ENCODE data around the gene OPCML. TPM values are rescaled to one million over a fixed set of nuclear protein-coding genes. Genes with fewer than 3 reads are reported as not detected.

OPCML gene
- total RNA-seq, 4 donors from 2014 or later: 0.33 TPM; not detected in 3

DNA sequence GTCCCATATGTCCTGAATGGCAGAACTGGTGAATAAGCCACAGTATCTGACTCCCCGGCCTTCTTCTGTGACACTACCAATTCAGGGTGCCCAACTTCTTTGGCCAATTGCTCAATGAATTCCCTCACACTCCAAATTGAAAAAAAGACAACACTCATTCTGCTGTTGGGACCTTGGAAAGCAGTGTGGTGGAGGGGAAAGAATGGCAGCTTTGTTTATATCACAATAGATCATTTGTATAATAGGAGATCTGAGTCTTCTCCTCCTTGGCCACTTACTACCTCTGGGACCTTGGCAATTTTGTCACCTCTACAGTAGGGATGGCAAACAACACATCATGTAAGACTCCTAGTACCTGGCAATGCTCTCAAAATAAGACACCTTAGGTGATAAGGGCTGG lies 64.6 kb downstream of the OPCML start:
- TF ChIP-seq, protein P1, sequence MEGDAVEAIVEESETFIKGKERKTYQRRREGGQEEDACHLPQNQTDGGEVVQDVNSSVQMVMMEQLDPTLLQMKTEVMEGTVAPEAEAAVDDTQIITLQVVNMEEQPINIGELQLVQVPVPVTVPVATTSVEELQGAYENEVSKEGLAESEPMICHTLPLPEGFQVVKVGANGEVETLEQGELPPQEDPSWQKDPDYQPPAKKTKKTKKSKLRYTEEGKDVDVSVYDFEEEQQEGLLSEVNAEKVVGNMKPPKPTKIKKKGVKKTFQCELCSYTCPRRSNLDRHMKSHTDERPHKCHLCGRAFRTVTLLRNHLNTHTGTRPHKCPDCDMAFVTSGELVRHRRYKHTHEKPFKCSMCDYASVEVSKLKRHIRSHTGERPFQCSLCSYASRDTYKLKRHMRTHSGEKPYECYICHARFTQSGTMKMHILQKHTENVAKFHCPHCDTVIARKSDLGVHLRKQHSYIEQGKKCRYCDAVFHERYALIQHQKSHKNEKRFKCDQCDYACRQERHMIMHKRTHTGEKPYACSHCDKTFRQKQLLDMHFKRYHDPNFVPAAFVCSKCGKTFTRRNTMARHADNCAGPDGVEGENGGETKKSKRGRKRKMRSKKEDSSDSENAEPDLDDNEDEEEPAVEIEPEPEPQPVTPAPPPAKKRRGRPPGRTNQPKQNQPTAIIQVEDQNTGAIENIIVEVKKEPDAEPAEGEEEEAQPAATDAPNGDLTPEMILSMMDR (IDR thresholded peaks at IDR 0.05): no peak
- TF ChIP-seq POLR2A (IDR thresholded peaks at IDR 0.05): no peak
- no peak overlapping the region for H3K27ac ChIP-seq
- no peak for DNase-seq
- 42 to 76% methylated on average over 1 of the region's 1 CpG for WGBS, 2 donors
- H3K27me3 ChIP-seq: no peaks in the 10 kb centered on the region
- no peaks in the 10 kb centered on the region for H3K9me3 ChIP-seq
- no peaks in the 10 kb centered on the region for H3K4me1 ChIP-seq
- H3K36me3 ChIP-seq: no peaks in the 10 kb centered on the region
- intact Hi-C loops (cut with DNase I): no loop called here
- no peak overlapping the region for H3K4me3 ChIP-seq (replicated peaks in 1 of 3)

DNA sequence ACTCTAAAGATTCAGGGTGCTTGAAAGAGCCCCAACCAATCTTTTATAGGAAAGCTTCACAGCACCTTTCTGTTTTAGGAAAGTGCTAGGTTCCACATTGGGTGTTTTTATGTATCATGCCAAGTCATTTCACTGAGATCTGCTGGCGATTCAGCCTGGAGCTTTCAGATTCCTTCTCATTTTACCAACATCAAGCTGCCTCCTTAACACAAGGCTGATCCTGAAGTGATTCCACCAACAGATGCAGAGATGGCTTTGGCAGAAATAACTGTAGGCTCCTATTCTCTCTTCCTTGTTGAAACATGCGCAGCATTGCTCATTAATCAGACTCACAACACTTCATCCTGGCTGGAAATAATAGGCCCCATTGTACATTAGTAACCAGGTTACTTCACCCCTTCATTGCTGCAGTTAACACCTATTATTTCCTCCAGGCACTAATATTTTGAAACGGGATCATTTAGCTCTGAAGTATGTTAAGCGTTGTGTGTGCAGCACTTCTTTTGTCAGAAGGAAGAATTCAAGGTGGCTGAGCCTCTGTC lies 89.0 kb downstream of the OPCML start:
- Histone ChIP-seq H3K4me3 (replicated peaks in 1 of 3) (no peak overlapping the region), H3K27me3 (no peaks in the 10 kb centered on the region), H3K4me1 (no peaks in the 10 kb centered on the region), H3K9me3 (no peaks in the 10 kb centered on the region), H3K36me3 (no peaks in the 10 kb centered on the region), H3K27ac (no peak overlapping the region)
- WGBS, 2 donors: 71 to 78% methylated on average over 4 of the region's 4 CpGs
- no peak for DNase-seq
- TF ChIP-seq POLR2A (IDR thresholded peaks at IDR 0.05): no peak
- TF ChIP-seq, protein P1 (IDR thresholded peaks at IDR 0.05): no peak
- intact Hi-C loops (cut with DNase I): no loop called here

DNA sequence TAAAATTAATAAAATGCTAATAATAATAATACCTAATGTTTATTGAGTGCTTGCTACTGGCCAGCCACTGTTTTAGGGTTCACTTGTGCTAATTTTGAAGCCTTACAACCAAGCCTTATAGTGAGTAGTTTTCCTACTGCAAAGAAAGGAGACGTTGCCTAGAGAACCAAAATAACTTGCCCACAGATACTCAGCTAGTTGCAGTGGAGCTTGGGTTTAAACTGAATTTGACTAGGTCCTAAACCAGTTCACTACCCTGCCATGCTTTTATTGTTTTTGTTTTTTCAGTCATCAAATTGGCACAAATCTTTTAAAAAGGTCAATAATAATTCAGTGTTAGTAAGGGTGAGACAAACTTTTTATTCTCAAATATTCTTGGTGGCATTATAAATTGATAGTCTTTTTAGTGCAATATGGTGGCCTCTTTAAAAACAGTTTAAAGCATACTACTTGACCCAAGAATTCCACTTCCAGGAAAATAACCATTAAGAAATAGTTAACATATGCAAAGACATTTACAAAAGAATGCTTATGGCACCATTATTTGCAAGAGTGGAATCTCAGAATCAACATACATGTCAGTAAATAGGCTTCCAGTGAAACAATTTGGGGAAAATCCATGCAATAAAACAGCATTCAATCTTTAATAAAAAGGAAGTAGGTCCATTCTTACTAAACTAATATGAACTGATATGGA lies 90.2 kb downstream of the OPCML start:
- Histone ChIP-seq H3K4me1 (no peaks in the 10 kb centered on the region), H3K36me3 (no peaks in the 10 kb centered on the region), H3K27ac (no peak overlapping the region), H3K4me3 (replicated peaks in 1 of 3) (no peak overlapping the region), H3K9me3 (no peaks in the 10 kb centered on the region), H3K27me3 (no peaks in the 10 kb centered on the region)
- 69 to 82% methylated on average over 1 of the region's 1 CpG for WGBS, 2 donors
- no peak for DNase-seq
- no peak for TF ChIP-seq POLR2A (IDR thresholded peaks at IDR 0.05)
- TF ChIP-seq, protein P1 (IDR thresholded peaks at IDR 0.05): no peak
- intact Hi-C loops (cut with DNase I): no loop called here

DNA sequence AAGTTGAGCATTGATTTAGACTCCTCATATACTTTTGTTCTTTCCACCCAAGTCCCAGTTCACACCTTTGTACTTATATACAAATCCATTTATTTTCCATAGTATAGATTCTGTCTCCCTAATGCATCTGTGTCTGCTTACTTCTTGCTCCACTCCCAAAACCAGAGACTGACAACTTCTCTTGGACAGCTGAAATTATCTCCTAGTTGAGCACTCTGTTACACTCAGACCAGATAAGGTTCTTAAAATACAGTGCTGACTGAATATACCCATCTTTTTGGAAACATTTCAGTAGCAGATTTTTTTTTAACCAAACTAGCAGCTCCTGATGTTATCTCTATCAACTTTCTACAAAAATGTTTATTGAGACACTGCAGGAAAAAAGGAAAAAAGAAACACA lies 106.3 kb downstream of the OPCML start:
- Histone ChIP-seq H3K4me1 (no peaks in the 10 kb centered on the region), H3K9me3 (no peaks in the 10 kb centered on the region), H3K4me3 (replicated peaks in 1 of 3) (no peak overlapping the region), H3K36me3 (no peaks in the 10 kb centered on the region), H3K27ac (no peak overlapping the region), H3K27me3 (no peaks in the 10 kb centered on the region)
- intact Hi-C loops (cut with DNase I): no loop called here
- TF ChIP-seq, protein P1 (IDR thresholded peaks at IDR 0.05): no peak
- TF ChIP-seq POLR2A (IDR thresholded peaks at IDR 0.05): no peak
- no peak for DNase-seq

DNA sequence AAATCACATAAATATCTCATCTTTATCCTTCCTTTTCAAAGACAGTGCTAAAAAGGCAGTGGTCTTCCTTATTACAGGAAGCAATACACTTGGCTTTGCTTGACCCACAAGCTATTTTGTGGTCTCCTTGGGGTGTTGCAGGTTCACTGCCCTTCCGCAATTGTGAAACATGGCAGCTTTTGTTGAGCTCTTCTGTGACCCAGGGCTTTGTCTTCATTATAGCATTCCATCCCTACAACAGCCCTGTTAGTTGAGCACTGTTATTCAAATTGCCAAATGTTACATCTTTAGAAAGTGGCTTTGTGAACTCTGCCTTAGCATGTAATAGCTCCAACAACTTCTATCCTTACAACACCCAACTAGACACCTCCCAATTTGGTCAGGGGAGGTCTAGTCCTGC lies 107.1 kb downstream of the OPCML start:
- no peaks in the 10 kb centered on the region for H3K9me3 ChIP-seq
- no peaks in the 10 kb centered on the region for H3K4me1 ChIP-seq
- H3K27ac ChIP-seq: no peak overlapping the region
- H3K36me3 ChIP-seq: no peaks in the 10 kb centered on the region
- no peak for DNase-seq
- TF ChIP-seq POLR2A (IDR thresholded peaks at IDR 0.05): no peak
- TF ChIP-seq, protein P1 (IDR thresholded peaks at IDR 0.05): no peak
- no peak overlapping the region for H3K4me3 ChIP-seq (replicated peaks in 1 of 3)
- intact Hi-C loops (cut with DNase I): no loop called here
- 86 to 93% methylated on average over 1 of the region's 1 CpG for WGBS, 2 donors
- H3K27me3 ChIP-seq: no peaks in the 10 kb centered on the region
